GM12892 (cell line): Measurements from ENCODE around the gene PLSCR1.

Source experiments
- POLR2A ChIP-seq: IDR thresholded peaks from 2 replicates; pipeline ENCODE4 v1.6.1; 2011; ENCODE audit warnings: low read depth, low read length, control low read depth
- POLR2AphosphoS5 ChIP-seq: IDR thresholded peaks from 2 replicates; pipeline ENCODE4 v1.6.1; 2011; ENCODE audit warnings: low read depth, low read length, control low read depth

- TF ChIP-seq POLR2A (no peak), POLR2AphosphoS5 (no peak)
These were observed 2.1 kb upstream of the PLSCR1 start for GRCh38 chr3:146546366-146546965.
